NB4 (cell line): ENCODE results near the gene PBOV1.

Experiments used
- DNase-seq: peaks from one replicate; pipeline ENCODE4 v3.0.0; 2010; ENCODE audit warnings: low read depth
- H3K4me3 ChIP-seq: one replicate; pipeline ENCODE4 v1.5.1; 2011; ENCODE audit warnings: mild to moderate bottlenecking, low read depth, low read length, moderate library complexity
- CTCF ChIP-seq: IDR thresholded peaks from one replicate; pipeline ENCODE4 v1.5.1; 2012; ENCODE audit warnings: low read depth, low read length
- MAX ChIP-seq: IDR thresholded peaks from 2 replicates; pipeline ENCODE4 v1.6.1; 2011; ENCODE audit warnings: low read depth, low read length
- MYC ChIP-seq: IDR thresholded peaks from 2 replicates; pipeline ENCODE4 v1.6.1; 2011; ENCODE audit warnings: low read depth, low read length
- POLR2A ChIP-seq: IDR thresholded peaks from 2 replicates; pipeline ENCODE4 v1.6.1; 2011; ENCODE audit warnings: mild to moderate bottlenecking; ENCODE audit not compliant: insufficient read length; ENCODE audit errors: extremely low read depth

The PBOV1 gene

GRCh38 chr6:138229663-138230179 lies 11.4 kb upstream of the PBOV1 start:
- DNase-seq: no peak
- H3K4me3 ChIP-seq: no peak overlapping the region
- no peak for TF ChIP-seq MYC

GRCh38 chr6:138229072-138229471 lies 10.8 kb upstream of the PBOV1 start:
- TF ChIP-seq CTCF (no peak), MAX (no peak), MYC (no peak), POLR2A (no peak)
- DNase-seq: no peak
- H3K4me3 ChIP-seq: no peak overlapping the region

- DNase-seq: no peak
- TF ChIP-seq MYC (no peak), CTCF (no peak), POLR2A (no peak), MAX (no peak)
- no peak overlapping the region for H3K4me3 ChIP-seq
Measured at GRCh38 chr6:138227316-138227781, 9.1 kb upstream of the PBOV1 start.

GRCh38 chr6:138226700-138227315 lies 8.5 kb upstream of the PBOV1 start:
- no peak overlapping the region for H3K4me3 ChIP-seq
- DNase-seq: no peak
- TF ChIP-seq CTCF (no peak), MYC (no peak), POLR2A (no peak), MAX (no peak)

- no peak for TF ChIP-seq MYC
- no peak for TF ChIP-seq MAX
- no peak for TF ChIP-seq POLR2A
- no peak for TF ChIP-seq CTCF
- no peak overlapping the region for H3K4me3 ChIP-seq
- DNase-seq: no peak
Measured at GRCh38 chr6:138225953-138226352, 7.7 kb upstream of the PBOV1 start.

GRCh38 chr6:138222901-138223546 lies 4.7 kb upstream of the PBOV1 start:
- DNase-seq: no peak
- TF ChIP-seq CTCF (no peak), MAX (no peak), MYC (no peak), POLR2A (no peak)
- H3K4me3 ChIP-seq: no peak overlapping the region
